Epidermal melanocyte (primary cell): Measurements from ENCODE around the gene SIN3B.

Source experiments
- DNase-seq: peaks from one replicate; pipeline ENCODE4 v3.0.0; 2011; ENCODE audit warnings: low spot score; ENCODE audit not compliant: insufficient read length

SIN3B gene

DNA sequence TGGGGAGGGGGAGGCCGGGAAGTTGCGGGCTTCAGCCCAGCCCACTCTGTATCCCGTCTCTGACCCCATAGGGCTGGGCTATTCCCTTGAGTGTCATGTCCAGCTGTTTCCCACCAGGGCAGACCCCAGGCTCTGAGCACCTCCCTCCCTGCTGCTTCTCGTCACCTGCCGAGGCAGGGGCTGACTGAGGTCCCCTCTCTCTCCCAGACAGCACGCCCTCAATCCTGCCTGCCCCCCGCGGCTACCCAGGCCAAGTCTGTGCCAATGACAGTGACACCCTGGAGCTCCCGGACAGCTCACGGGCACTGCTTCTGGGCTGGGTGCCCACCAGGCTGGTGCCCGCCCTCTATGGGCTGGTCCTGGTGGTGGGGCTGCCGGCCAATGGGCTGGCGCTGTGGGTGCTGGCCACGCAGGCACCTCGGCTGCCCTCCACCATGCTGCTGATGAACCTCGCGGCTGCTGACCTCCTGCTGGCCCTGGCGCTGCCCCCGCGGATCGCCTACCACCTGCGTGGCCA lies 60.2 kb downstream of the SIN3B start:
- DNase-seq = no peak

- no peak for DNase-seq
These were observed 60.8 kb downstream of the SIN3B start for GRCh38 chr19:16889883-16890460.

DNA sequence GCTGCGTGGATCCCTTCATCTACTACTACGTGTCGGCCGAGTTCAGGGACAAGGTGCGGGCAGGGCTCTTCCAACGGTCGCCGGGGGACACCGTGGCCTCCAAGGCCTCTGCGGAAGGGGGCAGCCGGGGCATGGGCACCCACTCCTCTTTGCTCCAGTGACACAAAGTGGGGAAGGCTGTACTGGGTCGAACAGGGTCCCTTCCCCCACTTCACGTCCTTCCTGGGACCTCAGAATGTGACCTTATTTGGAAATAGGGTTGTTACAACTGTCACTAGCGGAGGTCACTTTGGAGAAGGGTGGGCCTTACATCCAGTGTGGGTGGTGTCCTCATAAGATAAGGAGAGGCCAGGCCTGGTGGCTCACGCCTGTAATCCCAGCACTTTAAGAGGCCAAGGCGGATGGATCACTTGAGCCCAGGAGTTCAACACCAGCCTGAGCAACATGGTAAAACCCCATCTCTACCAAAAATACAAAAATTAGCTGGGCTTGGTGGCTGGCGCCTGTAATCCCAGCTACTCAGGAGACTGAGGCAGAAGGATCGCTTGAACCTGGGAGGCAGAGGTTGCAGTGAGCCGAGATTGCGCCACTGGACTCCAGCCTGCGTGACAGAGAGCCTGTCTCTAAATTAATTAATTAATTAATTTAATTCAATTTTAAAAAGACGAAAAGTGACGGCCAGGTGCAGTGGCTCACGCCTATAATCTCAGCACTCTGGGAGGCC lies 61.4 kb downstream of the SIN3B start:
- DNase-seq = no peak

DNA sequence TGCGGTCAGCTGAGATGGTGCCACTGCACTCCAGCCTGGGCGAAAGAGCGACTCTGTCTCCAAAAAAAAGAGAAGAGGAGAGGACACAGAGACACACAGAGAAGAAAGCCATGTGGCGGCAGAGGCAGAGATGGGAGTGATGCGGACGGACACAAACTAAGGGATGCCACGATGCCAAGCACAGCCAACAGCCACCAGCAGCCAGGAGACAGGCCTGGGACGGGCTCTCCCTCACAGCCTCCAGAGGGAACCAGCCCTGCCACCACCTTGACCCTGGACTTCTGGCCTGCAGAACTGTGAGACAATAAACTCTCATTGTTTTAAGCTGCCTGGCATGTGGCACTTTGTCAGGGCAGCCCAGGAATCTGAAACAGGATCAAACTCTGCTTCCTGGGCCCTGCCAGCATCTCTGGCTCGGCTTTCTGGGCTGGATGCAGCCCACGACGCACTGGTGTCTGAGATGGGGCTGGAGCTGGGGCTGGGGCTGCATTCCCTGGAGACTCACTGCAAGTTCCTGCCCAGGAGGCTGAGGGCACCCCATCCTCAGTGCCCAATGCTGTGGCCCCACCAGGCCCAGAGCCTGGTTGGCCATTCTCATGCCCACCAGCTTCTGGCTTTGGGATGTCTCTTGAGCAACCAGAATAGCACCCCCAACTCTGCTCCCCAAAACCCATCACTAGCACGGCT lies 62.6 kb downstream of the SIN3B start:
- DNase-seq = no peak

- no peak for DNase-seq
These were observed 63.2 kb downstream of the SIN3B start for GRCh38 chr19:16892436-16892835.

DNA sequence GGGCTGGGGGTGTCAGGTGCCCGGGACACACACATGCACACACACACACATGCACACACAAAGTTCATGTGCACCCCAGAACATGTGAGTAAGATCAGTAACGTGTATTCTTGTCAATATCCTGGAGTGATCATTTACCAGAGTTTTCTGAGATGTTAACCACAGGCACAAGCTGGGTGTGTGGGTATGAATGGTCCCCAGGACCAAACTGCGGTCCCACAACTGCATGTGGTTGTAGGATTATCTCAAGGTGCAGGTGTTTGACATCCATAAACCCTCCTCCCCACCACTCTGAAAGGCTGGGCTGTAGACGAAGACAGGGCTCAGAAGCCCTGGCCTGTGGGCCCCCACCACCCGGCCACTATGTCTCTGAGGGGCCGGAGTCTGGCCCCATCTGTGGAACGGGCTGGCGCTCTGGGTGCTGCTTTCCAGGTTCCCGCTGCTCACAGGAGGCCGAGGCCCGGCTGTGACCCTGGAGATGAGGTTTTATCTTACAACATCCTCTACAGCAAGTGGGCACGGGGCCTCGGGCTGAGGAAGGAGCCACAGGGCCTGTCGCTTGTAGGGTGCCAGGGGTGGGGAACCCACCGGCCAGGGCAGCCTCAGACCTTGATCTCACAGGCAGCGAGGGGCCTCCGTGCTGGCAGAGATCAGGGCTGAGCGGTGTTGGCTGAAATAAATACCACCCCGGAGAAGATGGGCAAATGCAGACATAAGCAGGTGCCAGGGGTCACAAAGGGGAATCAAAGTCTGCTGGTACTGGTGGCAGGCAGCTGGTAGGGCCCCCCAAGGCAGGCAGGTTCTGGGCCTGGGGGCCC lies 63.9 kb downstream of the SIN3B start:
- DNase-seq = no peak

DNA sequence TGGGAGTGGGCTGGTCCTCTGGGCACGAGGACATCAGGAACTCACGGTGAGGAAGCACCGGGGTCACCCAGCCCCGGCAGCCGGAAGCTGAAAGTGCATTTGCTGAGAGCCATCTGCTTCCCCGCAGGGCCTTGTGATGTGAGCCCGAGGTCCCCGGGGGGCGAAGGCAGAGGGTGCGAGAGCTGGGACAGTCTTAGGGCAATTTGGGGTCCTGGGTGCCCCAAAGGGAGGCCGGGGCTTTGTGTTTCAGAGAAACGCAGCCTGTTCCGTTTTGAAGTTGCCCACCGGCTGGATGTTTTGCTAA lies 64.4 kb downstream of the SIN3B start:
- no peak for DNase-seq

- no peak for DNase-seq
These were observed 64.9 kb downstream of the SIN3B start for GRCh38 chr19:16894080-16894479.

DNA sequence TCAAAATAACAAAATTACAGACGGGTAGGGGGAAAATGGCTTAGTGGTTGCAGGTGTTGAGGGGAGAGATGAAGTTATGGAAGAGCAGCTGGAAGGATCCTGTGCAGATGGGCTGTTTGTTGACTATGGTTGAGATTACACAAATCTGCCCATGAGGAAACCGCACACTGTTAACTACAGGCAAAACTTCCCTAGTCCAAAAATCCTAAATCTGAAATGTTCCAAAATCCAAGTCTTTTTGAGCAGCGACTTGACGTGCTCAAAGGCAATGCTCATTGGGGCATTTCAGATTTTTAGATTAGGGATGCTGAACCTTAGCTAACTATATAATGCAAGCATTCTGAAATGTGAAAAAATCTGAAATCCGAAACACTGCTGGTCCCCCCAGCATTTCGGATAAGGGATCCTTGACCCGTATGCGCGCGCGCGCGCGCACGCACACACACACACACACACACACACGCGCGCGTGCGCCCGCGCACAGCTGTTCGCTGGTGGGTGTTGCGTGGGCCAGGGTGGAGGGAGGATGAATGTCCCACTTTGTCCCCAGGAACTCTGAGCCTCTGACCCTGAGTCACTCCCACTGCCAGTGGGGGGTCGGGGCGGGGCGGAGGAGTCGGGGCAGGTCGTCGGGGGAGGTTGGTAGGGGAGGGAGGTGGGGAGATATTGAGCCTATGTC lies 66.4 kb downstream of the SIN3B start:
- no peak for DNase-seq

GRCh38 chr19:16896146-16897028 lies 67.2 kb downstream of the SIN3B start:
- DNase-seq = no peak

GRCh38 chr19:16897029-16897855 lies 68.0 kb downstream of the SIN3B start:
- DNase-seq = peak; percentile 98

GRCh38 chr19:16897856-16898161 lies 68.6 kb downstream of the SIN3B start:
- no peak for DNase-seq

DNA sequence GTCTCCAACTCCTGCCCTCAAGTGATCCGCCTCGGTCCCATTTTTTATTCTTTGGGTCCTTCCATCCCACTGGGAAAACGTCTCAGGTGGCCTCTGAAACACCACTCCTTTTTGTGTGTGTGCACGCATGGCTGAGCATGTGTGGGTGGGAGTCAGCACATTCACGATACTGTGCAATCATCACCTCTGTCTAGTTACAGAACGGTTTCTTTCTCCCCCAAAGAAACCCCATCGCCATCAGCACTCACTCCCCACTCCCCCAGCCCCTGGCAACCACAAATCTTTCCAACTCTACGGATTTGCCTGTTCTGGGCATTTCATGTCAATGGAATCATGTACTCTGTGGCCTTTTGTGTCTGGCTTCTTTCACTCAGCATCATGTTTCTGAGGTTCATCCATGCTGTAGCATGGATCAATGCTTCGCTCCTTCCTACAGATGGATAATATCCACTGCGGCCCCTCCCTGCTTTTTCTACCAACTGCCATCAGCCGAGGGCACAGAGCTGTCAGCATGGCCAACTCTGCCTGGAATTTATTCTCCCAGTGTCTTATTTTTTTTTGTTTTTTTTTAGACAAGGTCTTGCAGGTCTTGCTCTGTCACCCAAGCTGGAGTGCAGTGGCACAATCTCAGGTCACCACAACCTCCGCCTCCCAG lies 69.3 kb downstream of the SIN3B start:
- DNase-seq = no peak

DNA sequence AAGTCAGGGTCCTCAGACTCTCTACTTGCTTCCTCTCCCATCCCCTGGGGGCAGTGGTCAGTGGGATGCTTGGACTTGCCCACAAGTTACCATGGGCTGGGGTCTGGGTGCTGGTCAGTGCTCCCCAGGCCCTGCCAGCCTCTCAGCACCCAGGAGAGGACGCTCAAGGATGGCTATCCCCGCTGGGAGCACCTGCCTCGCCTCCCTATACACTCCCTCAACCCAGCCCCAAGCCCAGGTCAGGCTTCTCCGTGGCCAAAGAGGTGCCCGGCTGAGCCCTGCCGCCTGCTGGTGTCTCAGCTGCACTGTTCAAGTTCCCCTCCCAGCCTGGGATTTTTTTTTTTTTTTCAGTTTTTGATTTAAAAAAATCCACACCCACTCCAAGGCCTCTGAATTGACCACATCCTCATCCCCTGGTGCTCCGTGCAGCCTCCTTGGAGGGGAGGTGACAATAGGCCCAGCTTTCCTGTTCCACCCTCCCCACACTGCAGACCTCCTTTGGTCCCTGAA lies 70.4 kb downstream of the SIN3B start:
- no peak for DNase-seq

- no peak for DNase-seq
These were observed 72.4 kb downstream of the SIN3B start for GRCh38 chr19:16901491-16902175.

GRCh38 chr19:16902545-16902944 lies 73.3 kb downstream of the SIN3B start:
- DNase-seq = no peak

GRCh38 chr19:16903347-16903746 lies 74.1 kb downstream of the SIN3B start:
- no peak for DNase-seq

- no peak for DNase-seq
These were observed 75.4 kb downstream of the SIN3B start for GRCh38 chr19:16904599-16904998.
